Measurements from ENCODE around the gene ATG5. TPM values are rescaled to one million over a fixed set of nuclear protein-coding genes. Genes with fewer than 3 reads are reported as not detected.

ATG5 gene
- polyA plus RNA-seq, 1 donor (not counting 4 experiments of a cell fraction or from before 2014, with no cell fraction given), result 60.0 TPM

GRCh38 chr6:106197441-106197840 is 128.1 kb downstream of the ATG5 start:
- Histone ChIP-seq H3K27ac (ENCODE audit: control insufficient read depth, insufficient read depth, low read length) (no peak overlapping the region), H3K9me3 (ENCODE audit: control insufficient read depth, low read depth, low read length) (no peaks in the 10 kb centered on the region), H2AFZ (ENCODE audit: control insufficient read depth, low read length) (no peak overlapping the region), H3K4me1 (ENCODE audit: control insufficient read depth, extremely low read depth, insufficient read depth, low read length) (peaks cover 41% of the 10 kb centered on the region), H3K9me1 (ENCODE audit: control insufficient read depth, extremely low read depth, insufficient read depth, low read length) (no peaks in the 10 kb centered on the region), H3K9ac (ENCODE audit: control insufficient read depth, extremely low read depth, insufficient read depth, low read length) (no peak overlapping the region), H3K27me3 (ENCODE audit: control insufficient read depth, extremely low read depth, insufficient read depth, low read length) (no peaks in the 10 kb centered on the region), H3K79me2 (ENCODE audit: control insufficient read depth, insufficient read depth, low read length) (no peaks in the 10 kb centered on the region), H3K4me3 (ENCODE audit: control insufficient read depth in 2 of 3, extremely low read depth in 1 of 3, insufficient read depth in 2 of 3, low read depth in 1 of 3, low read length in 3 of 3) (no peak overlapping the region), H3K36me3 (ENCODE audit: control insufficient read depth in 2 of 2, extremely low read depth in 1 of 2, insufficient read depth in 2 of 2, low read length in 2 of 2) (peaks cover 0 to 8% of the 10 kb centered on the region in 2 experiments), H3K4me2 (ENCODE audit: control insufficient read depth, extremely low read depth, insufficient read depth, low read depth, low read length) (no peak overlapping the region), H4K20me1 (ENCODE audit: control insufficient read depth, extremely low read depth, insufficient read depth, low read length) (no peaks in the 10 kb centered on the region)
- TF ChIP-seq CTCF (optimal IDR thresholded peaks at IDR 0.05 in 1 of 3, IDR thresholded peaks at IDR 0.05 in 1 of 3, conservative IDR thresholded peaks at IDR 0.05 in 1 of 3; ENCODE audit: extremely low read depth in 1 of 3, insufficient read depth in 2 of 3, low read length in 3 of 3), result no peak
- TF ChIP-seq EZH2 (IDR thresholded peaks at IDR 0.05; ENCODE audit: low read length), result no peak
- DNase-seq (ENCODE audit: low read depth, low spot score) (no peak), FAIRE-seq (no peak)
- dilution Hi-C loops (cut with MboI; ENCODE audit: extremely low pct_ligation_motif_present, low sequenced_read_pairs), result no loop called here

GRCh38 chr6:106194949-106195921 is 130.3 kb downstream of the ATG5 start:
- H3K9me3 ChIP-seq (ENCODE audit: control insufficient read depth, low read depth, low read length), result no peaks in the 10 kb centered on the region
- DNase-seq (ENCODE audit: low read depth, low spot score) (peak; percentile 88), FAIRE-seq (peak; percentile 87)
- no peaks in the 10 kb centered on the region for H3K9me1 ChIP-seq (ENCODE audit: control insufficient read depth, extremely low read depth, insufficient read depth, low read length)
- H3K36me3 ChIP-seq (ENCODE audit: control insufficient read depth in 2 of 2, extremely low read depth in 1 of 2, insufficient read depth in 2 of 2, low read length in 2 of 2), result peaks cover 0 to 3% of the 10 kb centered on the region in 2 experiments
- peak overlapping the region; percentile 30 for H3K9ac ChIP-seq (ENCODE audit: control insufficient read depth, extremely low read depth, insufficient read depth, low read length)
- no peaks in the 10 kb centered on the region for H3K27me3 ChIP-seq (ENCODE audit: control insufficient read depth, extremely low read depth, insufficient read depth, low read length)
- H3K4me2 ChIP-seq (ENCODE audit: control insufficient read depth, extremely low read depth, insufficient read depth, low read depth, low read length), result peak overlapping the region; percentile 57
- H4K20me1 ChIP-seq (ENCODE audit: control insufficient read depth, extremely low read depth, insufficient read depth, low read length), result no peaks in the 10 kb centered on the region
- H3K79me2 ChIP-seq (ENCODE audit: control insufficient read depth, insufficient read depth, low read length), result no peaks in the 10 kb centered on the region
- peak overlapping the region; percentile 78 for H3K27ac ChIP-seq (ENCODE audit: control insufficient read depth, insufficient read depth, low read length)
- H2AFZ ChIP-seq (ENCODE audit: control insufficient read depth, low read length), result no peak overlapping the region
- H3K4me1 ChIP-seq (ENCODE audit: control insufficient read depth, extremely low read depth, insufficient read depth, low read length), result peaks cover 35% of the 10 kb centered on the region
- H3K4me3 ChIP-seq (ENCODE audit: control insufficient read depth in 2 of 3, extremely low read depth in 1 of 3, insufficient read depth in 2 of 3, low read depth in 1 of 3, low read length in 3 of 3), result peak overlapping the region in 2 of 3 experiments; percentile 5 to 11
- no peak for TF ChIP-seq CTCF (optimal IDR thresholded peaks at IDR 0.05 in 1 of 3, IDR thresholded peaks at IDR 0.05 in 1 of 3, conservative IDR thresholded peaks at IDR 0.05 in 1 of 3; ENCODE audit: extremely low read depth in 1 of 3, insufficient read depth in 2 of 3, low read length in 3 of 3)
- no peak for TF ChIP-seq EZH2 (IDR thresholded peaks at IDR 0.05; ENCODE audit: low read length)
- dilution Hi-C loops (cut with MboI; ENCODE audit: extremely low pct_ligation_motif_present, low sequenced_read_pairs), result no loop called here

Measured in keratinocyte (primary cell).